ENCODE results near the gene RNF183.

DNA sequence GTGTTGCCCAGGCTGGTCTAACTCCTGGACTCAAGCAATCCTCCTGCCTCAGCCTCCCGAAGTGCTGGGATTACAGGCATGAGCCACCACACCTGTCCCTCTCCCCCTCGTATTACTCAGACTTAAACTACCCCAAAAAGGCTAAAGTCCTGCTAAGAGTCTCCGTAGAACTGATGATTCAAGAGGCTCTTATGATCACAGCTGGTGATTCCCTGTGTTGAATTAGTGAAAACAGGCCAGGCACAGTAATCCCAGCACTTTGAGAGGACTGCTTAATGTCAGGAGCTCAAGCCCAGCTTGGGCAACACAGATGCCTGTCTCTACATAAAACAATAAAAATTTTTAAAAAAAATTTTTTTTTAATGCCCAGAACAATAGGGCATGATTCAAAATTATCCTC is 37.0 kb downstream of the RNF183 start:
- TF ChIP-seq, protein P1, sequence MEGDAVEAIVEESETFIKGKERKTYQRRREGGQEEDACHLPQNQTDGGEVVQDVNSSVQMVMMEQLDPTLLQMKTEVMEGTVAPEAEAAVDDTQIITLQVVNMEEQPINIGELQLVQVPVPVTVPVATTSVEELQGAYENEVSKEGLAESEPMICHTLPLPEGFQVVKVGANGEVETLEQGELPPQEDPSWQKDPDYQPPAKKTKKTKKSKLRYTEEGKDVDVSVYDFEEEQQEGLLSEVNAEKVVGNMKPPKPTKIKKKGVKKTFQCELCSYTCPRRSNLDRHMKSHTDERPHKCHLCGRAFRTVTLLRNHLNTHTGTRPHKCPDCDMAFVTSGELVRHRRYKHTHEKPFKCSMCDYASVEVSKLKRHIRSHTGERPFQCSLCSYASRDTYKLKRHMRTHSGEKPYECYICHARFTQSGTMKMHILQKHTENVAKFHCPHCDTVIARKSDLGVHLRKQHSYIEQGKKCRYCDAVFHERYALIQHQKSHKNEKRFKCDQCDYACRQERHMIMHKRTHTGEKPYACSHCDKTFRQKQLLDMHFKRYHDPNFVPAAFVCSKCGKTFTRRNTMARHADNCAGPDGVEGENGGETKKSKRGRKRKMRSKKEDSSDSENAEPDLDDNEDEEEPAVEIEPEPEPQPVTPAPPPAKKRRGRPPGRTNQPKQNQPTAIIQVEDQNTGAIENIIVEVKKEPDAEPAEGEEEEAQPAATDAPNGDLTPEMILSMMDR (IDR thresholded peaks at IDR 0.05; ENCODE audit: low read length), result no peak
- no peak for TF ChIP-seq EZH2 (optimal IDR thresholded peaks at IDR 0.05; ENCODE audit: low read depth, low read length)
